ENCODE measurements around the gene TMEM231.

DNA sequence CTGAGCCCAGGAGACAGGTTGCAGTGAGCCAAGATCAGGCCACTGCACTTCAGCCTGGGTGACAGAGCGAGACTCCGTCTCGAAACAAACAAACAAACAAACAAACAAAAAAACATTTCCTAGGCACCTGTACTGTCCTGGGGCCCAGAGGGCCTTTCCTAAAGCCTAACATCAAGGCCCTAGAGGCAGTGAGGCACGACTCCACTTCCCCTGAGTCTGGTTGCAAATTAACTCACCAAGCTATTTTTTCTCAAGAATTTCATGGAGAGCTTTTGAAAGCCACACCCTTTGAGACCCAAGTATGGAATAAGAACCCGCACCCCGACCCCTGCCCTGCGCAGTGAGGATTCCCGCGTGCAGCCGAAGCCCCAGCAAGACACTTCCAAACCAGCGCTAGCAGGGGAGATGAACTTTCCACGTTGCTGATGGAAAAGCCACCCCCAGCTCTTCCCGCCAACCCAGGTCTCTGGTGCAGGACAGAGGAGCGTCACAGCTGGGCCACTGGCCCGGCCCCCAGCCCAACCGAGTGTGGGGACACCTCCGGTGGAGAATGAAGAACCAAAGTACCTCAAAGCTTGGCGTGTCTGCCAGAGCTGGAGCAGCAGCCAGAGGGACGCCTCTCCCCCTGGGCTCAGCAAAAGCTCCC lies 21.4 kb downstream of the TMEM231 start:
- TF ChIP-seq TAF1 (IDR thresholded peaks at IDR 0.05; ENCODE audit: borderline replicate concordance, low read depth, low read length) (no peak), POLR2A (IDR thresholded peaks at IDR 0.05; ENCODE audit: low read depth, low read length) (no peak), POLR2AphosphoS5 (IDR thresholded peaks at IDR 0.05; ENCODE audit: low read depth, low read length) (no peak)
